HPDE6-E6E7 (cell line): ENCODE results near the gene GPRASP3.
"Not testable (repeated sequence)": the region's sequence is repeated elsewhere in the genome, so short reads cannot be mapped to it uniquely, and the experiment has no call there.

Source experiments
- DNase-seq: peaks from one replicate; pipeline ENCODE4 v3.0.0; 2011; ENCODE audit warnings: missing footprints; ENCODE audit errors: extremely low spot score

Gene GPRASP3

GRCh38 chrX:102720237-102721168 lies at the start of gene GPRASP3:
Gene GPRASP3 (plus strand): TSS chrX:102720743. CDS start chrX:102748996, 28,253 bp downstream.
- DNase-seq = peak; percentile 54

GRCh38 chrX:102672856-102673255 lies 47.7 kb upstream of the GPRASP3 start:
- no peak for DNase-seq

GRCh38 chrX:102677479-102677878 lies 43.1 kb upstream of the GPRASP3 start:
- DNase-seq = not testable (repeated sequence)

GRCh38 chrX:102684772-102685520 lies 35.6 kb upstream of the GPRASP3 start:
- DNase-seq = no peak

GRCh38 chrX:102694749-102695148 lies 25.8 kb upstream of the GPRASP3 start:
- no peak for DNase-seq

- no peak for DNase-seq
These were observed 24.2 kb upstream of the GPRASP3 start for GRCh38 chrX:102696306-102696705.

GRCh38 chrX:102697494-102697893 lies 23.0 kb upstream of the GPRASP3 start:
- no peak for DNase-seq

- DNase-seq = no peak
These were observed 11.6 kb upstream of the GPRASP3 start for GRCh38 chrX:102708900-102709299.

- DNase-seq = no peak
These were observed 8.7 kb upstream of the GPRASP3 start for GRCh38 chrX:102711872-102712215.

- DNase-seq = no peak
These were observed 8.2 kb upstream of the GPRASP3 start, which contains the start of gene GPRASP2 for GRCh38 chrX:102712216-102712966. Gene GPRASP2 (plus strand): TSS chrX:102712448. CDS start chrX:102714870, 2,422 bp downstream.

- DNase-seq = no peak
These were observed 7.4 kb upstream of the GPRASP3 start for GRCh38 chrX:102712981-102713625.

- DNase-seq = no peak
These were observed 5.5 kb upstream of the GPRASP3 start for GRCh38 chrX:102714994-102715393.

- DNase-seq = no peak
These were observed 4.6 kb upstream of the GPRASP3 start for GRCh38 chrX:102715967-102716366.

- DNase-seq = not testable (repeated sequence)
These were observed 595 bp downstream of the GPRASP3 start for GRCh38 chrX:102721169-102721506.

GRCh38 chrX:102723456-102723855 lies 2.9 kb downstream of the GPRASP3 start:
- DNase-seq = no peak

- DNase-seq = no peak
These were observed 7.2 kb downstream of the GPRASP3 start for GRCh38 chrX:102727761-102728160.

- no peak for DNase-seq
These were observed 8.1 kb downstream of the GPRASP3 start for GRCh38 chrX:102728646-102729045.

GRCh38 chrX:102739657-102740056 lies 19.1 kb downstream of the GPRASP3 start:
- no peak for DNase-seq

GRCh38 chrX:102744307-102744706 lies 23.8 kb downstream of the GPRASP3 start:
- DNase-seq = no peak

- no peak for DNase-seq
These were observed 24.9 kb downstream of the GPRASP3 start for GRCh38 chrX:102745513-102745856.

- no peak for DNase-seq
These were observed 25.5 kb downstream of the GPRASP3 start for GRCh38 chrX:102745857-102746584.
